Gastrocnemius medialis (tissue), 4 donors: ENCODE measurements around the gene LAMA2. TPM values are rescaled to one million over a fixed set of nuclear protein-coding genes. Genes with fewer than 3 reads are reported as not detected.

Experiments
- ATAC-seq, 2 donors: fragments of 150-250 bp; one replicate each; pipeline ENCODE4 v1.9.1; 2016
- DNase-seq, 2 donors: peaks; one replicate each; pipeline ENCODE4 v3.0.0-alpha.2; 2019
- H3K27ac ChIP-seq, 4 donors: fragments of 200-600 bp; sonication (generic); 1 replicate in 1 of 4; 2 replicates in 3 of 4; pipeline ENCODE4 v1.5.1; 2016 to 2018; ENCODE audit warnings: mild to moderate bottlenecking in 2 of 4, moderate library complexity in 1 of 4
- H3K27me3 ChIP-seq, 3 donors: fragments of 200-600 bp; sonication (generic) in 2 of 3; 1 replicate in 1 of 3; 2 replicates in 2 of 3; pipeline versions ENCODE4 v1.5.1 to v1.6.0; 2016 to 2019; ENCODE audit warnings: mild to moderate bottlenecking in 1 of 3, moderate library complexity in 1 of 3
- H3K36me3 ChIP-seq, 2 donors: fragments of 200-600 bp; sonication (generic) in 1 of 2; one replicate each; pipeline ENCODE4 v1.5.1; 2017 to 2018
- H3K4me1 ChIP-seq, 2 donors: fragments of 200-600 bp; sonication (generic) in 1 of 2; one replicate each; pipeline ENCODE4 v1.5.1; 2016 to 2017; ENCODE audit warnings: mild to moderate bottlenecking in 2 of 2
- H3K4me3 ChIP-seq, 4 donors: fragments of 200-600 bp; sonication (generic) in 3 of 4; 1 replicate in 1 of 4; 2 replicates in 3 of 4; pipeline ENCODE4 v1.5.1; 2016 to 2019; ENCODE audit warnings: mild to moderate bottlenecking in 2 of 4
- H3K9me3 ChIP-seq, 3 donors: fragments of 200-600 bp; sonication (generic) in 2 of 3; 1 replicate in 1 of 3; 2 replicates in 2 of 3; pipeline ENCODE4 v1.5.1; 2016 to 2019
- CTCF ChIP-seq, 5 experiments: fragments of 450-650 bp in 3 of 5; fragments of 200-600 bp in 2 of 5; sonication (generic) in 2 of 5; IDR thresholded peaks in 4 of 5; conservative IDR thresholded peaks in 1 of 5; 1 replicate in 4 of 5; 2 replicates in 1 of 5; pipeline ENCODE4 v1.5.1; 2016 to 2019; ENCODE audit warnings: antibody characterized with exemption in 5 of 5, mild to moderate bottlenecking in 3 of 5, moderate library complexity in 3 of 5
- POLR2A ChIP-seq, 2 donors: fragments of 450-650 bp; IDR thresholded peaks; one replicate each; pipeline ENCODE4 v1.6.1; 2017; ENCODE audit warnings: antibody characterized with exemption in 2 of 2, mild to moderate bottlenecking in 2 of 2, moderate library complexity in 2 of 2
- in situ Hi-C, 4 donors: fragments of 200-750 bp; cut with MboI; loops; one replicate each; pipeline versions ENCODE4 v1.15.0 to v1.8.0; 2017; ENCODE audit warnings: low sequenced_read_pairs in 4 of 4
- intact Hi-C: fragments of 100-400 bp; cut with DNase I; formaldehyde crosslinking; loops from one replicate; pipeline ENCODE4 v1.15.1; 2023; ENCODE audit warnings: low total_unique reads
- total RNA-seq, 4 donors: library from RNA; depleted of rRNA; stranded (reverse); fragments of >200 nt; gene quantifications; one replicate each; pipeline versions ENCODE4 v1.1.0 to v1.2.3, GENCODE V29; 2016

The LAMA2 gene
- total RNA-seq, 4 donors from 2014 or later, result 52.9 to 113 (median 71.3) TPM

- H3K4me1 ChIP-seq, result no peaks in the 10 kb centered on the region
- no peak overlapping the region for H3K4me3 ChIP-seq
- no peak overlapping the region for H3K27ac ChIP-seq
- in situ Hi-C loops, result loop anchor here in 1 of 4 donors (25.0 kb wide), 1 partner anchor 450 kb away; no protein-coding TSS in a partner anchor
- no peak for ATAC-seq
- no peaks in the 10 kb centered on the region for H3K9me3 ChIP-seq
- no peak for DNase-seq
- intact Hi-C loops, result no loop called here
- H3K27me3 ChIP-seq, result no peaks in the 10 kb centered on the region
- H3K36me3 ChIP-seq, result no peaks in the 10 kb centered on the region
- TF ChIP-seq POLR2A (IDR thresholded peaks at IDR 0.05) (no peak), CTCF (IDR thresholded peaks at IDR 0.05 in 4 of 5, conservative IDR thresholded peaks at IDR 0.05 in 1 of 5) (no peak)
Measured at GRCh38 chr6:129262661-129263060, 379.7 kb downstream of the LAMA2 start.

- Histone ChIP-seq H3K27me3 (no peaks in the 10 kb centered on the region), H3K9me3 (no peaks in the 10 kb centered on the region), H3K4me1 (no peaks in the 10 kb centered on the region), H3K36me3 (no peaks in the 10 kb centered on the region), H3K27ac (no peak overlapping the region), H3K4me3 (no peak overlapping the region)
- in situ Hi-C loops, result loop anchor here in 1 of 4 donors (25.0 kb wide), 1 partner anchor 451 kb away; no protein-coding TSS in a partner anchor
- intact Hi-C loops, result no loop called here
- ATAC-seq (no peak), DNase-seq (no peak)
- TF ChIP-seq POLR2A (IDR thresholded peaks at IDR 0.05), result no peak
- TF ChIP-seq CTCF (IDR thresholded peaks at IDR 0.05 in 4 of 5, conservative IDR thresholded peaks at IDR 0.05 in 1 of 5), result no peak
Measured at GRCh38 chr6:129263176-129263575, 380.2 kb downstream of the LAMA2 start.

- in situ Hi-C loops, result loop anchor here in 1 of 4 donors (25.0 kb wide), 1 partner anchor 452 kb away; no protein-coding TSS in a partner anchor
- ATAC-seq (no peak), DNase-seq (no peak)
- Histone ChIP-seq H3K9me3 (no peaks in the 10 kb centered on the region), H3K36me3 (no peaks in the 10 kb centered on the region), H3K27me3 (no peaks in the 10 kb centered on the region), H3K4me1 (no peaks in the 10 kb centered on the region), H3K4me3 (no peak overlapping the region), H3K27ac (no peak overlapping the region)
- TF ChIP-seq POLR2A (IDR thresholded peaks at IDR 0.05), result no peak
- TF ChIP-seq CTCF (IDR thresholded peaks at IDR 0.05 in 4 of 5, conservative IDR thresholded peaks at IDR 0.05 in 1 of 5), result no peak
- intact Hi-C loops, result no loop called here
Measured at GRCh38 chr6:129264480-129265045, 381.6 kb downstream of the LAMA2 start.

- in situ Hi-C loops (loop anchor here in 1 of 4 donors (25.0 kb wide), 1 partner anchor 455 kb away; no protein-coding TSS in a partner anchor), intact Hi-C loops (no loop called here)
- no peaks in the 10 kb centered on the region for H3K9me3 ChIP-seq
- TF ChIP-seq POLR2A (IDR thresholded peaks at IDR 0.05) (no peak), CTCF (IDR thresholded peaks at IDR 0.05 in 4 of 5, conservative IDR thresholded peaks at IDR 0.05 in 1 of 5) (no peak)
- H3K27ac ChIP-seq, result no peak overlapping the region
- no peaks in the 10 kb centered on the region for H3K4me1 ChIP-seq
- ATAC-seq (no peak), DNase-seq (no peak)
- no peaks in the 10 kb centered on the region for H3K27me3 ChIP-seq
- no peaks in the 10 kb centered on the region for H3K36me3 ChIP-seq
- H3K4me3 ChIP-seq, result no peak overlapping the region
Measured at GRCh38 chr6:129267028-129267427, 384.1 kb downstream of the LAMA2 start.
